SH-SY5Y (cell line): ENCODE measurements around the gene WSB2.

ENCODE experiments used
- GATA2 ChIP-seq: IDR thresholded peaks from 2 replicates; pipeline ENCODE4 v1.6.1; 2011; ENCODE audit warnings: mild to moderate bottlenecking, low read depth, low read length
- GATA3 ChIP-seq: IDR thresholded peaks from 2 replicates; pipeline ENCODE4 v1.6.1; 2011; ENCODE audit warnings: low read depth, mild to moderate bottlenecking, low read length, moderate library complexity

GRCh38 chr12:118059341-118060191, 1.4 kb downstream of the WSB2 start:
- TF ChIP-seq GATA2 (no peak), GATA3 (no peak)
